Measurements from ENCODE around the gene CENPO.

- TF ChIP-seq POU2F2 (IDR thresholded peaks at IDR 0.05; ENCODE audit: low read depth, low read length): no peak
- TF ChIP-seq POLR2AphosphoS5 (IDR thresholded peaks at IDR 0.05; ENCODE audit: low read depth, low read length): no peak
- no peak for TF ChIP-seq POLR2A (IDR thresholded peaks at IDR 0.05; ENCODE audit: low read depth, low read length)
Observed at GRCh38 chr2:24828238-24828996, 35.2 kb downstream of the CENPO start.
